Endothelial cell (in vitro differentiated cells): Measurements from ENCODE around the gene TMEM234. TPM values are rescaled to one million over a fixed set of nuclear protein-coding genes. Genes with fewer than 3 reads are reported as not detected.
A peak's percentile ranks its signal among the peaks of the same experiment; 100 is the strongest.

ENCODE experiments used
- DNase-seq: peaks from one replicate; pipeline ENCODE4 v3.0.0; 2021; ENCODE audit warnings: low spot score
- H3K27ac Mint-ChIP-seq: one replicate; pipeline ENCODE4 v1.8.0; 2021; ENCODE audit warnings: mixed read lengths, inconsistent platforms; ENCODE audit not compliant: unreplicated experiment
- H3K27me3 Mint-ChIP-seq: one replicate; pipeline ENCODE4 v1.8.0; 2021; ENCODE audit warnings: mild to moderate bottlenecking, moderate library complexity, mixed read lengths, inconsistent platforms; ENCODE audit not compliant: unreplicated experiment
- H3K36me3 Mint-ChIP-seq: one replicate; pipeline ENCODE4 v1.8.0; 2021; ENCODE audit warnings: mild to moderate bottlenecking, low read depth, mixed read lengths, inconsistent platforms; ENCODE audit not compliant: unreplicated experiment
- H3K4me1 Mint-ChIP-seq: one replicate; pipeline ENCODE4 v1.8.0; 2021; ENCODE audit warnings: mild to moderate bottlenecking, mixed read lengths, inconsistent platforms; ENCODE audit not compliant: unreplicated experiment
- H3K4me3 Mint-ChIP-seq: one replicate; pipeline ENCODE4 v1.8.0; 2021; ENCODE audit warnings: mild to moderate bottlenecking, mixed read lengths, inconsistent platforms; ENCODE audit not compliant: unreplicated experiment
- H3K9me3 Mint-ChIP-seq: one replicate; pipeline ENCODE4 v1.8.0; 2021; ENCODE audit warnings: mixed read lengths, inconsistent platforms; ENCODE audit not compliant: unreplicated experiment
- CTCF ChIP-seq: fragments of 200-600 bp; sonication (generic); IDR thresholded peaks from one replicate; pipeline ENCODE4 v1.5.0; 2021; ENCODE audit warnings: antibody characterized with exemption; ENCODE audit not compliant: unreplicated experiment
- total RNA-seq: library from RNA; stranded (reverse); fragmentation: NEBNext Ultra II Directional; extraction: Animal tissue kit (Norgen Biotek cat#: 25700); gene quantifications from one replicate; pipeline ENCODE4 v1.2.1, GENCODE V29; 2021; ENCODE audit not compliant: unreplicated experiment

Gene TMEM234
- total RNA-seq, 1 donor from 2014 or later, result 23.2 TPM

DNA sequence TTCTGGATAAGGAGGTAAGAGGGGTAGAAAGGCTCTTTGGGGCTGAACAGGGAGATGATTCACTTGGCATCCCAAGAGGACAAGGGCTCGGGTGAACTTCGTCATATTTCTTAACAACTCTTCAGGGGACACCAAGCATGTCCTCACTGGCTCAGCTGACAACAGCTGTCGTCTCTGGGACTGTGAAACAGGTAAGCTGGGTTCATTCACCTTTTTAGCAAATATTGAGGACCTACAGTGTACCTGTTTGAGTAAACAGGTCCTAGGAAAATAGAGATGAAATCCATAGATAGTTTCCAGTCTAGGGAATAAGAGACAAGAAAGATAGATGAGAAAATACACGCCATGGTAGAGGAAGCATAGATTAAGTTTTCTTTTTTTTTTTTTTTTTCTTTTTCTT is 2.1 kb upstream of the TMEM234 start:
- Mint-ChIP-seq H3K9me3 (no peaks in the 10 kb centered on the region), H3K36me3 (peaks cover 23% of the 10 kb centered on the region), H3K27ac (peak overlapping the region; percentile 89), H3K27me3 (peaks cover 4% of the 10 kb centered on the region), H3K4me3 (peak overlapping the region; percentile 79), H3K4me1 (peaks cover 16% of the 10 kb centered on the region)
- no peak for DNase-seq
- TF ChIP-seq CTCF, result no peak

- peaks cover 18% of the 10 kb centered on the region for H3K36me3 Mint-ChIP-seq
- TF ChIP-seq CTCF, result no peak
- H3K27me3 Mint-ChIP-seq, result peaks cover 4% of the 10 kb centered on the region
- DNase-seq, result no peak
- H3K4me1 Mint-ChIP-seq, result peaks cover 16% of the 10 kb centered on the region
- peak overlapping the region; percentile 99 for H3K27ac Mint-ChIP-seq
- no peaks in the 10 kb centered on the region for H3K9me3 Mint-ChIP-seq
- H3K4me3 Mint-ChIP-seq, result peak overlapping the region; percentile 97
Observed at GRCh38 chr1:32223683-32224082, 1.5 kb upstream of the TMEM234 start.

- peak overlapping the region; percentile 99 for H3K27ac Mint-ChIP-seq
- peaks cover 19% of the 10 kb centered on the region for H3K4me1 Mint-ChIP-seq
- no peak for TF ChIP-seq CTCF
- peaks cover 8% of the 10 kb centered on the region for H3K36me3 Mint-ChIP-seq
- no peaks in the 10 kb centered on the region for H3K9me3 Mint-ChIP-seq
- H3K27me3 Mint-ChIP-seq, result peaks cover 4% of the 10 kb centered on the region
- no peak for DNase-seq
- peak overlapping the region; percentile 97 for H3K4me3 Mint-ChIP-seq
Observed at GRCh38 chr1:32221581-32221979, 573 bp downstream of the TMEM234 start.

- no peak for DNase-seq
- peak overlapping the region; percentile 99 for H3K27ac Mint-ChIP-seq
- no peaks in the 10 kb centered on the region for H3K9me3 Mint-ChIP-seq
- H3K4me1 Mint-ChIP-seq, result peaks cover 23% of the 10 kb centered on the region
- H3K4me3 Mint-ChIP-seq, result peak overlapping the region; percentile 97
- no peak for TF ChIP-seq CTCF
- H3K27me3 Mint-ChIP-seq, result peaks cover 4% of the 10 kb centered on the region
- H3K36me3 Mint-ChIP-seq, result peaks cover 13% of the 10 kb centered on the region
Observed at GRCh38 chr1:32220746-32221580, 1.2 kb downstream of the TMEM234 start.

- H3K4me1 Mint-ChIP-seq, result peaks cover 21% of the 10 kb centered on the region
- DNase-seq, result no peak
- peak overlapping the region; percentile 47 for H3K4me3 Mint-ChIP-seq
- TF ChIP-seq CTCF, result no peak
- H3K9me3 Mint-ChIP-seq, result no peaks in the 10 kb centered on the region
- H3K36me3 Mint-ChIP-seq, result peaks cover 10% of the 10 kb centered on the region
- peaks cover 9% of the 10 kb centered on the region for H3K27me3 Mint-ChIP-seq
- H3K27ac Mint-ChIP-seq, result no peak overlapping the region
Observed at GRCh38 chr1:32219022-32219421, 3.1 kb downstream of the TMEM234 start.
